PC-3 (cell line): ENCODE measurements around the gene GPC3.

ENCODE experiments used
- CTCF ChIP-seq: fragments of 300-600 bp; sonication (generic); conservative IDR thresholded peaks from 2 replicates; pipeline ENCODE4 v1.5.1; 2017; ENCODE audit warnings: antibody characterized with exemption, low read depth, mild to moderate bottlenecking, low read length
- EZH2 ChIP-seq: fragments of 300-600 bp; sonication (generic); IDR thresholded peaks from one replicate; pipeline ENCODE4 v1.6.1; 2017; ENCODE audit warnings: antibody characterized with exemption, mild to moderate bottlenecking, low read length; ENCODE audit not compliant: unreplicated experiment
- EZH2phosphoT487 ChIP-seq: fragments of 300-600 bp; sonication (generic); IDR thresholded peaks from 2 replicates; pipeline ENCODE4 v1.6.1; 2018; ENCODE audit warnings: mild to moderate bottlenecking, antibody characterized with exemption, low read length, borderline replicate concordance

GRCh38 chrX:133786382-133786781, 199.0 kb downstream of the GPC3 start:
- TF ChIP-seq CTCF (no peak), EZH2 (no peak), EZH2phosphoT487 (no peak)
